Measurements from ENCODE around the gene TTYH1.
"Not testable (repeated sequence)": the region's sequence is repeated elsewhere in the genome, so short reads cannot be mapped to it uniquely, and the experiment has no call there.

Gene TTYH1

DNA sequence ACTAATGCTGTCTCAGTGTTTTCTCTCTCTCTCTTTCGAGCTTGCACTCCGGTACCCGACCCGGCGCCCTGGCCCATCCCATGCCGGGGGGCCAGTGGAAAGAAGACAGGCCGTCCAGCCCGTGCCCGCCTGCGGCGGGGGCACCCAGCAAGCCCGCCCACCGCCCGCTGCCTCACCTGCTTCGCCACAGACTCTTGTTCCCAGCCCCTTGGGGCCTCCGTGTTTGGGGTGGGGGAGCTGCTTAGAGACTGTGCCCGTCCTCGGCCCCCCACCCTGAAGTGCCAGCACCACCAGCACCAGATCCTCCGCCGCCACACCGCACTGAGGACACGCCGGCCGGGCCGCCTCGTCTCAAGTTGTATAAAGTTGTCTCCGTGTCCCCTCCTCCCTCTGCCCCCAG, 45.9 kb downstream of the TTYH1 start:
- no peak for DNase-seq
- no peak for ATAC-seq

DNA sequence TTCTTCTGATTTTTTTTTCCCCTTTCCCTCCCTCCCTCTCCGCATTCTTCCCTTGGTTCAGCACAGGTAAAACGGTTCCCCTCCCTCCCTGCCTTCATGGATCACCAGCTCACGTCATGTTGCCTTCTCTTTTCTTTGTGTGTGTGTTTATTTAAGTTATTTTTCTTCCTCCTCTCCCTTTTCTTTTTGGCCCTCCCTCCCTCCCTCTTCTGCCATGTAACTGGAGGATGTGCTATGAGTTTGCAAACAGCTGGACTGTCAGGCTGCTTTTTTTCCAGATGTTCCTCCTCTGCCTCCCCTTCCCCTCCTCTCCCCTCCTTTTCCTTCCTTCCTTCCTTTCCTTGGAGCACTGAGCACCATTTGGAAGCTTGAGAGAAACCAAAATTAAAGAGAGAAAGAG, 46.3 kb downstream of the TTYH1 start:
- no peak for ATAC-seq
- no peak for DNase-seq

DNA sequence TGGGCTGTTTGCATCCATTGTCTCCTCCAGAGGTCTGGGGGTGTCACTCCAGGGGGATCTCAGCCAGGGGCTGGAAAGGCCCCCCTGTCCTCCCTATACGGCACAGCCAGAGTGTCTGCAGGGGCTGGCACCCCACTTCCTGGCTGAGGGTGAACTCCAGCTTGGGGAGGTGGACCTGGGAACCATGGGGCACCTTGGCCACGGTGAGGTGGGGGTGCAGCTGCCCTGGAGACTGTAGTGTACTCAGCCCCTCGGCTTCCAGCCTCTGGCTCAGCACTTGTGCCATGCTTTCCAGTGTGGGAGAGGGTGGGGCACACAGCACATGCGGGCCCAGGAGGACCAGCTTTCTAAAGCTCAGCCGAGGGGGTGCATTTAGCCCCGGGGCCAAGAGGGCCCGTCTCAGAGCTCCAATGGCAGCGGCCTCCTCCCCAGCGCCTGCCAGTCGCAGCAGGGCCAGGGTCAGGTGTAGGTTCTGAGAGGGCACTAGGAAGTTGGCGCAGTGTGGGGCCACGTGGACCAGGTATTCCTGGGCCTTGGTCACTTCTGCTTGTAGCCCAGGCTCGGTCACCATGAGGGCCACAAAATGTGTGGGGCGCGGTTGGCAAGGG, 46.9 kb downstream of the TTYH1 start:
- no peak for ATAC-seq
- no peak for DNase-seq

DNA sequence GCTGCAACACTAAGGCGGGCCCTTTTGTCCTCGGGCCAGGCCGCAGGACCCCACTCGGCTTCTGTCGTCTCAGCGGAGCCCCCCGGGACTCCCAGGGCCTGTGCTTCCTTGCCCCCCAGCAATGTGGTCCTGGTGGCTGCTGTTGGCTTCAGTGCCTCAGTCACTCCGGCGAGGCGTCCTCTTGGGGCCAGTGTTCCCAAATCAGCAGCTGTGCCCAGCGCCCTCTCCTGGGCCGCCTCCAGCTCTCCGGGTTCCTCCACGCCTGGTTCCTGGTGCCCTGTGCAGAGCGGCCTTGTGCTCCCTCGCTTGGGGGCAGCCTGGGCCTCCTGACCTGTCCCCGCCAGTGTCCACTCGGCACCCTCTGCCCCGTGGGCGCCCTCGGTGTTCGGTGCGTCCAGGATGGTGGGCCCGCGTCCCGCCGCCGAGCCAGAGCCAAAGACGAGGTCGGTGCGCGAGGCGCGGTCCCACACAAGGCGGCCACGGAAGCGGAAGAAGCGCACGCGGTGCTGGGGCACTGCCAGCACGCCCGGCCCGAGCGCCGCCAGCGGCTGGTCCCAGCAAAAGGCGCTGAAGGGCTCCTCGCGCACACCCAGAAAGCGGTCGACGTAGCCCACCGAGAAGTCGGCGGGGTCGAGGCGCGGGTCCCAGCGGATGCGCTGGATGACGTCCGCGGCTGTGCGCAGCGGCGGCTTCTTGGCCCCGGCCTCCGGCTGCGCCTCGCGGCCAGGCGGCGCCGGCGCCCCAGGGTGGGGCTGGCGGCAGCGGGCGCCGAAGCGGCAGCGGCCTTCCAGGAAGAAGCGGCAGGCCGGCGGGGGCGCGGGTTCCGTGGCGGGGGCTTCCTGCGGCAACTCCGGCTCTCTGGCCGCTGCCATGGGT, 47.6 kb downstream of the TTYH1 start:
- peak; percentile 73 for DNase-seq
- ATAC-seq = peak; percentile 17

DNA sequence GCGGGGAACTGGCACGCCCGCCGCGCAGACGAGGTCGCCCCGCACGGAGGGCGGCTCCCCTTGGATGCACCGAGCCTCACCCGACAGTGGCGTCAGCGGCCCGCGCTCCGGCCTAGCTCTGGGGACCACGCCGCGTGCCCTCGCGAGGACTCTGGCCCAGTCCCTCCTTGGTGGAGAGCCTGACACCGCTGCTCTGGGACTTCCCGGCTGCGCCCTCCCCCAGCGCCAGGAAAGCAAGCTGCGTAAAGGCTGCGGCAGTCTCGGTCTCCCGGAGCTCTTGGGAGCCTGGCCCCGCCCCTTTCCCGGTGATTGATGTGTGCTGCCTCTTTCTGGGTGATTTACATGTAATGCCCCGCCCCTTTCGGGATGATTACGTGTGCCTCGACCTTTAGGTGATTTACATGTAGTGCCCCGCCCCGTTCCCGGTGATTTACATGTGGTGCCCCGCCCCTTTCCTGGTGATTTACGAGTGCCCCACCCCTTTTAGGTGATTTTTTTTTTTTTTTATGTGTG, 48.3 kb downstream of the TTYH1 start, which contains the start of gene LENG9:
LENG9 (minus strand) TSS at position 248 of the 513 bp plus-strand sequence. CDS start 252 bp downstream, outside the sequence.
- ATAC-seq (peak; percentile 66), DNase-seq (peak; percentile 98)

DNA sequence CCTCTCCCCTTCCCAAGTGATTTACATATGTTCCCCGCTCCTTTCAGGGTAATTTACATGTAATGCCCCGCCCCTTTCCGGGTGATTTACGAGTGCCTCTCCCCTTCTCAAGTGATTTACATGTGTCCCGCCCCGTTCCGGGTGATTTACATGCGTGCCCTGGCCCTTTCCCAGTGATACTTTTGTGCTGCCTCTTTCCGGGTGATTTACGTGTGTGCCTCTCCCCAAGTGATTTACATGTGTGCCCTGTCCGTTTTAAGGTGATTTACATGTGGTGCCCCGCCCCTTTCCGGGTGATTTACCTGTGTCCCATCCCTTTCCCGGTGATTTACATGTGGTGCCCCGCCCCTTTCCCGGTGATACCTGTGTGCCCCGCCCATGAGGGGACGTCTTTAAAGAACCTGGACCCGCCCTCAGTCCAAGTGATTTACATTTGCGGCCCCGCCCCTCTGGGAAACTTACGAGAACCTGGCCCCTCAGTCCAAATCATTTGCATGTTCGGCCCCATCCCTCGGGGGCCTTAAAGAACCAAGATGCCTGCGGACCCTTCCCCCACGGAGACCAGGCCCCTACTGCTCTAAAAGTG, 48.9 kb downstream of the TTYH1 start:
- peak; percentile 55 for ATAC-seq
- peak; percentile 90 for DNase-seq

DNA sequence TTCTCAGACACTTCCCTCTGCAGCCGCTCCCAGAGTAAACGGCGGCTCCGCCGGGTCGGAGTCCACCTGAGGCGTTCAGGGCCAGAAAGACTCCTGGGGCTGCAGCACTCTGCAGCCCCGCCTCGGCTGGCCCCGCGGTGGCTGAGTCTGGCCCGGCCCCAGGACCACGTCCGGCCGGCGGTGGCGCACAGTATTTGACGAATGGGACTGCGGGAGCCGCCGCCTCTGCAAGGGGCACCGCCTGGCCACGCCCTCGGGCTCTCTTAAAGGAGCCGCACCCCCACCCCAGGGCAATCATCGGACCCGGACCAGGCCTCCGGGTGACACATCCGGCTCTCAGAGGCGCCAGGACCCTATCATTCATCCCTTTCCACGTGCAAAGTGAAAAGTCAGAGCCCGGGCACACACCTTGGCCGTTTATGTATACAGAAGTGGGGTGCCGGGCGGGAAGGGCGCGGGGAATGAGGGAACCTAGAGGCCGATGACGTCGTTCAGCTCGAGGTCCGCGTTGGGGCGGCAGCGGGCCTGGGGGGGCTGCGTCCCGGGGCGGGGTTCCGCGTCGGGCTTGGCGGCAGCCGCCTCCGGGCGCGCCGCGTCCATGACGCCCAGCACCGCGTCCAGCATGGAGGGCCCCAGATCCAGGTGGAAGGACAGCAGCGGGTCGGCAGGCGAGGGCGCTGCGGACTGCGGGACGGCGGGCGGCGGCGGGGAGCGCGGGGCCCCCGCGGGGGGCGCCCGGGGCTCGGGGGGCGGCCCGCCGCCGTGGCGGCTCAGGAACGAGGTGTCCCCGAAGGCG, 49.6 kb downstream of the TTYH1 start:
- DNase-seq (peak; percentile 91), ATAC-seq (peak; percentile 53)

DNA sequence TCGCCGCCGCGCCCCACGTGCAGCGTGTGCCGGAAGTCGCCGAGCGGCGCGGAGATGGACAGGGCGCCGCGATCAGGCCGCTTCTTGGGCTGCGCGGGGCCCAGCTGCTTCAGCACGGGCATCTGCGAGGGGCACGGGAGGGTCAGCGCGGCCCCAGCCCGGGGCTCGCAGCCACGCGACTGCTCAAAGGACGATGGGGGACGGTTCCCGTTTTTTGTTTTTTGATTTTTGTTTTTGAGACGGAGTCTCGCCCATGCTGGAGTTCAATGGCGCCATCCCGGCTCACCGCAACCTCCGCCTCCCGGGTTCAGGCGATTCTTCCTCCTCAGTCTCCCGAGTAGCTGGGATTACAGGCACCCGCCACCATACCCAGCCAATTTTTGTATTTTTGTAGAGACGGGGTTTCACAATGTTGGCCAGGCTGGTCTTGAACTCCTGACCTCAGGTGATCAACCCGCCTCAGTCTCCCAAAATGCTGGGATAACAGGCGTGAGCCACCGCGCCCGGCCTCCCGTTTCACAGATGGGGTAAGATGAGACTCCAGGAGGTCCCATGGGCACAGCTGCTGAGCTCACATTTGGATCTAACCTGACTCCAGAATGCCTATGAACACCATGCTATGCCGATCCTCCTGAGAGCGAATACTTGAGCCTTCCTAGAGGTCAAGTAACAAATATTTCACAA, 50.3 kb downstream of the TTYH1 start:
- DNase-seq = no peak
- no peak for ATAC-seq

DNA sequence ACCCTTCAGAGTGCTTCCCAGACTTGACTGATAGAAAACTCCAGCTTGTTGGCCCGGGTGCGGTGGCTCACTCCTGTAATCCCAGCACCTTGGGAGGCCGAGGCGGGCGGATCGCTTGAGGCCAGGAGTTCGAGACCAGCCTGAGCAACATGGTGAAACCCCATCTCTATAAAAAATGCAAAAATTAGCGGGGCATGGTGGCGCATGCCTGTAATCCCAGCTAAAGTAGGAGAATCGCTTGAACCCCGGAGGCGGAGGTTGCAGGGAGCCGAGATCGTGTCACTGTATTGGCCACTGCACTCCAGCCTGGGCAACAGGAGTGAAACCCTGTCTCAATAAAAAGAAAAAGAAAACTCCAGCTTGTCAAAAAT, 50.8 kb downstream of the TTYH1 start:
- DNase-seq, ATAC-seq: not testable (repeated sequence)

DNA sequence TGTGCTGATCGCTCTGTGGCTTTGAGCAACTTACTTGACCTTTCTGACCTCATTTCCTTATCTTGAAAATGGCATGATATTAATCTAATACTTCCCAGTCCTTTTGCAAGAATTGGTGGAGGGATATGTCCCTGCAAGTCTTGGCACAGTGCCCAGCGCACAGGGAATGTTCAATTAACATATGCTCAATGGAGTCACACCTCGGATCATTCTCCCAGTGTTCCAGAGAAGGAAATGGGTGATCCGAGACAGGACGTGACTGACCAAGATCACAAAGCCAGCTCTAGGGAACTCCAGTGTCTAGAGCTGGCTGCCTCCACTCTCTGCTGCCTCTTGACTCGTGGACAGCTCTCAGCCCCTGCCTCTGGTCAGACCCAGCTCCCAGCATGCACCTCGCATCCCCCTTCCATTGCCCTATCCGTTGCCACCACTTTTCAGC, 54.3 kb downstream of the TTYH1 start:
- ATAC-seq = no peak
- no peak for DNase-seq

DNA sequence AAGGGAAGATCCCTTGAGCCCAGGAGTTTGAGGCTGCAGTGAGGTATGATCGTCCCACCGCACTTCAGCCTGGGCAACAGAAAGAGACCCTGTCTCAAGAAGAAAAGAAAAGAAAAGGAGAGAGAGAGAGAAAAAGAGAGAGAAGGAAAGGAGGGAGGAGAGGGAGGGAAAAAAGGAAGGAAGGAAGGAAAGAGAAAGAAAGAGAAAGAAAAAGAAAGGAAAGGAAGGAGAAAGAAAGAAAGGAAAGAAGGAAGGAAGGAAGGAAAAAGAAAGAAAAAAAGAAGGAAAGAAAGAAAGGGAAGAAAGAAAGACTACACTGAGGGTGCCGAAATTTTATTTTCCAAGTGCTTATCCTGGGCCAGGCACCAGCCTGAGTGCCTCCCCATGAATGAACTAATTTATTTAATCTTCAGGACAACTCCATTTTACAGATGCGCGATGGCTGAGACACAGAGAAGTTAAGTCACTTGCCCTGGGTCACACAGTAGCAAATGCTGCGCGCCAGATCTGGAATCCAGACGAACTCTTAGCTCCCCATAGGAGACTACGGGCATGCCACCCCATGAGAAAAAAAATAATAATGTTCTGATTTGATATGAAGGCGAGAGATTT, 55.1 kb downstream of the TTYH1 start:
- ATAC-seq = no peak
- no peak for DNase-seq

DNA sequence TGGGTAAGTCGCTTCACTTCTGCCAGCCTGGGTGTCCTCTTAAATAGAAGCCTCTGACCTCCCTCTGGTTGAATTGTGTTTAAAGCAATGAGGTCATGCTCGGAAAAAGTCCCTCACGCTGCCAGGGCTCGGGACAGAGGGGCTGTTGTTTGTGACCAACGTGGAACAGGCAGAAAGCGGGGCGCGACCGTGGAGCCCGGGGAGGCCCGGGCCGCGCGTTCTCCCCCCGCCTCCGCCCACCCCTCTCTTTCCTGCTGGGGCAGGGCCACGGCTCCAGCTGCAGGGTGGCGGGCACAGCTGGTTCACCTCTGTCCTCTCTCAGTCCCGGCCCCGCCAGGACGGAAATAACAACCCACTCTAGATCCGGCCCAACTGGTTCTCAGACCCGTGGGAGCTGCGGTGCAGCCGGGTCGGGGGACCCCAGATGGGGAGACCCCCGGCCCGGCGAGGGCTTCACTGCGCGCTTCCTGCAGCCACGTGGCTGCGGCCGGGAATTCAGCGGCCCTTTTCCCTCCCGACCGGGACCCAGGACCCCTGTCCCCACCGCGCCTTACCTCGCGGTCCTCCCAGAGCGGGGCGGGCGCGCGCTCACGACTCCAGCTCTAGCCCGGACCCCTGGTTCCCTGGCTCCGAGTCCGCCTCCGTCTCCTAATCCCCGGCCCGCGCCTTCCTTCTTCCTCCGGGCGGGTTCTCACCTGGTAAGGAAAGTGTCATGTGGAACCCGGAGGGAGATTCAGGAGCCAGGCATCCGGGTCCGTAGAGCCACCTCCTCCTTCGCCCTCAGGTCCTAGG, 55.9 kb downstream of the TTYH1 start:
- no peak for DNase-seq
- ATAC-seq = peak; percentile 47

DNA sequence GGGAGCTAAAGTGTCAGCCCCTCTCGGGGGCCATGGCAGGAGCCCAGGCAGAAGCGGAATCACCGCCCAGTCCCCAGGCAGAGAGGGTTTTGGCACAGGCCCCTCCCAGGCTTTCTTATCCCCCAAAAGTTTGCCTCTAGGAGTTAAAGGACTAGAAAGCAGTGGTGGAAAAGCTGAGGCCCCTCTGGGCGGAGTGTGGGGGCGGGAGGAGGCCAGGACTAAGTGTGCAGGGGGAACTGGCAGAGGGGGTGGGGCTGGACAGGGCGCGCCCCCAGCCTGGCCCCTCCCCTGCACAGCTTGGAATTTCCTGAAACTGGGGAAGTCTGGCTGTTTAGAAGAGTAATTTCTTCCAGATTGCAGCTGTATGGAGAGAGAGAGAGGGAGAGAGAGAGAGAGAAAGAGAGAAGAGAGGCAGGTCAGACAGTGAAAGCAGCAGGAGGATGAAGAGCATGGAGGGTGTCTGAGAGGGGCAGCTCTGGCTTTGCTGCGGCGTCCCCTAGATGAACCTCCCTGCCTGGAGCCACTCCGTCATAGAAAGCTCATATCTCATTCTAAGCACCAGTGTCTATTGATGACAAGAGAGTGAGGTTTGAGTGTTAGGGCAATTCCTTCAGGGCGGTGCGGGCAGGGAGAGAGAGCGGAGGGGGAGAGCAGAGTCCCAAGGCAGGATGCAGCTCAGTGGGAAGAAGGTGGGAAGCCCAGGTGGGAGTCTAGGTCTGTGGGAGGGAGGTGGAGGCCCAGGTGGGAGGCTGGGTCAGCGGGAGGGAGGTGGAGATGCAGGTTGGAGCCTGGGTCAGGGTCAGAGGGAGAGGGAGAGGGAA, 58.0 kb downstream of the TTYH1 start, which contains the start of gene CDC42EP5:
CDC42EP5 (minus strand) TSS at position 226 of the 821 bp plus-strand sequence. CDS start 7,749 bp downstream, outside the sequence.
- peak; percentile 61 for ATAC-seq
- DNase-seq = peak; percentile 54

DNA sequence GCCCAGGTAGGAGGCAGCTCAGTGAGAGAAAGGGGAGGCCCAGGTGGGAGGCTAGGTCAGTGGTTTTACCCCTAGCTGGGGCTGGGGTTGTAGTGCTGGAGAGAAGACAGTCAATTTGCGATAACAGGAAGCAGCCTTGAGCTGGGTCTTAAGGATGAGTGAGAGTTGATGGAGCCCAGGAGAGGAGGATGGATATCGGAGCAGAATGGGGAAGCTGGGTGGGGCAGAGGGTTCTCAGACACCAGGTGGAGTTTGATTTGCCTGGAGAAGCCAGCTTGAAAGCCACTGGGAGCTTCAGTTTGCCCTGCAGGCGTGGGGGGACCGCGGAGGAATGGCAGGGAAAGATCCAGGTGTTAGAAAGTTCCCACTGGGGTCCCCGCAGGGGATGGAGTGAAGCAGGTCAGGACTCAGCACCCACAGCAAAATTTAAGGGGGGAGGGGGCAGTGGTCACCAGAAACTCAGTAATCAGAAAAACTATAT, 58.7 kb downstream of the TTYH1 start:
- ATAC-seq = no peak
- no peak for DNase-seq

DNA sequence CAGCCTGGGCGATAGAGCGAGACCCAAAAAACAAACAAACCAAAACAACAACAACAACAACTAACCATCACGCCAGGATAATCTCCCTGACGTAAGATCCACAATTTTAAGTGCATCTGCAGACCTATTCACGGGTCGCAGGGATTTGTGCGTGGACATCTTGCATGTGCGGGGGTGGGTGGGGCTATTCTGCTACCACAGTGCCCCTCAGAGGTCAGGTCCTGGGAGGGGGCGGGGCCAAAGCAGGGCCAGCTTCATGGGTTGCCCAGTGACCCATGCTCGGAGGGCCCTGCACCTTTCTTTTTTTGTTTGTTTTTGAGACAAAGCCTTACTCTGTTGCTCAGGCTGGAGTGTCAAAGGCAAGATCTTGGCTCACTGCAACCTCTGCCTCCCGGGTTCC, 60.4 kb downstream of the TTYH1 start:
- ATAC-seq (no peak), DNase-seq (no peak)

DNA sequence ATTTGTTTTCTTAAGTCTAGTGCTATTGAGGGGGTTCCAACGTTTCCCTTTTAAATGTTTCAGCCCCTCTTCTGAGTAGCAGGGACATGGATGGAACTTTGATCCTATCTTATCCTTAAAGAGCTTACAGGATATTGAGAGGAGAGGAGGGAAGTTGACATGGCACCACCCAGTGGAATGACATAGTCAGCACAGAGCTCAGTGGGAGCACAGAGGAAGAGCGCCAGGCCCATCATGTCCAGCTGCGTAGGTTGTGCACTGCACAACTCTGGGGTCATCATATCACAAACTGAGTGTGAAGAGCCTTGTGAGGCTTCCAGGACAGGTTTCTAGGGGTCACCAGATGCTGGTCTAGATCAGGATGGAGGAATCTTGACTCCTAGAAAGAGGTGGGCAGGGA, 62.4 kb downstream of the TTYH1 start:
- ATAC-seq = no peak
- DNase-seq = no peak

DNA sequence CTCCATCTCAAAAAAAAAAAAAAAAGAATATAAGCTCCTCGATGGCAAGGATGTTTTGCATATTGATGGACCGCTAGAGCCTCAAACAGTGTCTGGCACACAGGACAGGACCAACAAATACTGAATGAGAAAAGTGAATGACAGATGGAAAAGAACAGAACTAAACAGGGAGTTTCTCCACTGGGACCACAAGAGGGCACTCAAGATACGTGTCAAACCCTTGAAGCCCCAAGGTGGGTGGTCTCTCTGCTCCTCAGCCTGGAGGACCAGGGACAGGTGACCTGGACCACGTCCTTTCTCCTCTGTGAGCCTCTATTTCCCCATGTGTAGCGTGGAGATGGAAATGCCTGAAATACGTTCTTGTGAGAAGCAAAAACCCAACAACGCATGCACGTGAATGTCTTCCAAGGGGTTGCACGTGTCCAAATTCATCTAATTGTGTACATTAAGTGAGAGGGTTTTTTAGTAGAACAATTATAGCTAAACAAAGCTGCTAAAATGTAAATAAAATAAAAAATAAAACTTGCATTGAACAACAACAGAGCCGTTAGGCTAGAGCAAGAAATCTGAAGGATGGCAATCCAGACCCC, 63.5 kb downstream of the TTYH1 start:
- no peak for DNase-seq
- peak; percentile 36 for ATAC-seq

DNA sequence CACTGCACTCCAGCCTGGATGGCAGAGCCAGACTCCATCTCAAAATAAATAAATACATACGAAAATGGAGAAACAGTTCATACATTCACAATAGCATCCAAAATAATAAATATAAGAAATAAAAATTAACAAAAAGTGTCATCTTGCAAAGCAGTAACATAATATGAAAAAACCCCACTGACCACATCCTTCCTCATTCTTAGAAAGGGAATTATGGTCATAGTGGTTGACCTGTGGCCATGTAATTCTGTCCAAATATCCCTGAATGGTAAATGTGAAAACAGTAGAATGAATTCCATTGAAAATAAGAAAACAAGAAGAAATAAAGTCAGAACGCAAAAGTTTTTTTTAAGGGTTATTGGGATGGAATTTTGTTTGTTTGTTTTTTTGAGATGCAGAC, 64.8 kb downstream of the TTYH1 start:
- no peak for DNase-seq
- ATAC-seq = no peak
